ENCODE results near the gene TMEM175. TPM values are rescaled to one million over a fixed set of nuclear protein-coding genes. Genes with fewer than 3 reads are reported as not detected.

Gene TMEM175
- total and polyA plus RNA-seq, 2 of the 13 experiments (the other 11 are each of a cell fraction or from before 2014, with no cell fraction given): 5.1 to 9.9 TPM

GRCh38 chr4:985123-985830 is 53.0 kb downstream of the TMEM175 start (continued):
- TF ChIP-seq ZBTB40 (IDR thresholded peaks at IDR 0.05) (no peak), ZBTB40 (CRISPR knock-in tag; IDR thresholded peaks at IDR 0.05) (no peak), STAG1 (CRISPR knock-in tag; IDR thresholded peaks at IDR 0.05) (0 out of 2 replicates have a peak, but pooled peaks have one; percentile 15), TARDBP (CRISPR knock-in tag; IDR thresholded peaks at IDR 0.05) (peak; percentile 54; the same call in 1 of the 2 replicates), HNRNPH1 (optimal IDR thresholded peaks at IDR 0.05; ENCODE audit: low read depth, low read length) (peak; percentile 55), ZHX2 (IDR thresholded peaks at IDR 0.05; ENCODE audit: low read depth) (no peak), ZHX2 (CRISPR knock-in tag; IDR thresholded peaks at IDR 0.05; ENCODE audit: borderline replicate concordance) (no peak), SOX13 (IDR thresholded peaks at IDR 0.05) (no peak), SOX13 (CRISPR knock-in tag; conservative IDR thresholded peaks at IDR 0.05 in 1 of 2, IDR thresholded peaks at IDR 0.05 in 1 of 2) (no peak), MAFG (CRISPR knock-in tag; IDR thresholded peaks at IDR 0.05) (no peak), ZNF761 (CRISPR knock-in tag; conservative IDR thresholded peaks at IDR 0.05) (0 out of 2 replicates have a peak, but pooled peaks have one; percentile 61), ERF (CRISPR knock-in tag; IDR thresholded peaks at IDR 0.05) (peak; percentile 44; the same call in 1 of the 2 replicates), ETV6 (CRISPR knock-in tag; conservative IDR thresholded peaks at IDR 0.05) (no peak), HNRNPUL1 (IDR thresholded peaks at IDR 0.05; ENCODE audit: low read depth, low read length) (no peak), CEBPG (CRISPR knock-in tag; IDR thresholded peaks at IDR 0.05) (no peak), ZNF143 (CRISPR knock-in tag; IDR thresholded peaks at IDR 0.05) (no peak)

Data from HepG2 (cell line).